ENCODE results near the gene WDR44.

WDR44 gene

DNA sequence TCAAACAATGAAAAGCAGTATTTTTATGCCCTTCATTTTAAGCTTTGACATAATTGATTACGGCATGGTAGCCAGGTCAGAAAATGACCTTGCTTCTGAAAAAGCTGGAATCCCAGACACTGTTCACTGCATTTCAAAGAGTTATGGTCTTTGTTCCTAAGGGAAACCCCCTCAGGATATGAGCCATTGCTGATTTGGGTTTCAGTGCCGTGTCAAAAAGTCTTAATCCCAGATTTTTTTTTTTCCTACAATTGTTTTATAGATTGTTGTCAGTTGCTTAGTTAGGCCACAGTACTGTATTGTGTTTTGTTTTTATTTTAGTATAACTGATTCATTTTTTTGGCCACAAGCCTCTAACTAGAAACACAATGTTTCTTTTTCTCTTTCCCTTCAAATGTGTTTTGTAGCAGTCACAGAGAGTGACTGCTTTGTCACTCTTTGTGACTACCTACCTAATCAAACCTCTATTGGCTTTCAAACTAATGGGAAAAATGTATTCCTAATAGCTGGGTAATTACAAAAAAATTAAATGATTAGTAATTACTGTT, 10.3 kb downstream of the WDR44 start:
- TF ChIP-seq, protein P1, sequence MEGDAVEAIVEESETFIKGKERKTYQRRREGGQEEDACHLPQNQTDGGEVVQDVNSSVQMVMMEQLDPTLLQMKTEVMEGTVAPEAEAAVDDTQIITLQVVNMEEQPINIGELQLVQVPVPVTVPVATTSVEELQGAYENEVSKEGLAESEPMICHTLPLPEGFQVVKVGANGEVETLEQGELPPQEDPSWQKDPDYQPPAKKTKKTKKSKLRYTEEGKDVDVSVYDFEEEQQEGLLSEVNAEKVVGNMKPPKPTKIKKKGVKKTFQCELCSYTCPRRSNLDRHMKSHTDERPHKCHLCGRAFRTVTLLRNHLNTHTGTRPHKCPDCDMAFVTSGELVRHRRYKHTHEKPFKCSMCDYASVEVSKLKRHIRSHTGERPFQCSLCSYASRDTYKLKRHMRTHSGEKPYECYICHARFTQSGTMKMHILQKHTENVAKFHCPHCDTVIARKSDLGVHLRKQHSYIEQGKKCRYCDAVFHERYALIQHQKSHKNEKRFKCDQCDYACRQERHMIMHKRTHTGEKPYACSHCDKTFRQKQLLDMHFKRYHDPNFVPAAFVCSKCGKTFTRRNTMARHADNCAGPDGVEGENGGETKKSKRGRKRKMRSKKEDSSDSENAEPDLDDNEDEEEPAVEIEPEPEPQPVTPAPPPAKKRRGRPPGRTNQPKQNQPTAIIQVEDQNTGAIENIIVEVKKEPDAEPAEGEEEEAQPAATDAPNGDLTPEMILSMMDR (IDR thresholded peaks at IDR 0.05; ENCODE audit: low read depth, low read length, missing control alignments), result no peak
- no peak for DNase-seq (ENCODE audit: extremely low read depth, low read depth)
- H3K4me3 ChIP-seq (replicated peaks; ENCODE audit: low read depth, low read length), result no peak overlapping the region

DNA sequence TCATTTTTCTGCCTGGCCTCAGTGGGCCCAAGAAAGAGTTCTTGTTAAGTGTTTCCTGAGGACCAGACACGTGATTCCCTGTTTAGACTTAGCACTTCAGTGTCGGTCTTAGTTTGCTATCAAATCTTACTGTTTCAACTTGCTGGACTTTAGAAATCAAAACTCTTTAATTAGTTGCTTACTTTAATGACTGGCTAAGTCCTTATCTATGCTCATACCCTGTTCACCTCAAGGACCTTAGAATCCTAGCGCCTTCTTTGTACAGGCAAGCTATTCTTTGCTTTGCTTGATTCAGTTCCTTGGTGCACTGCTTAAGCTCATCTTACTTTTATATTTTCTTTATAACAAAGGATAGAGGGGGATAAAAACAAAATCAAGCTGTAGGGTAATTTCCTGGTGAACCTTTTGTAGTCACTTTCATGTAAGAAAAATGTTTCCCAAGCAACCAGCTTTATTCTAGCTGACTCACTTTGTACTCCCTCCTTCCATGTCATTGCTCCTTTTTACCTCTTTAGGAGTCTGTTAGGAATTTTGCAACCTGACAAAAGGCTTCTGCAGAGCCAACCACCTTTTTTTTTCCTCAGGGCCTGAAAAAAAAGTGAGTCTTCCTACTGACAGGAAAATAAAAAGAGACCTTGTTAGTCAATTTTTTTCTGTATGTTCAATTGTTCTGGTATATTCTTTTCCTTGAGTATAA, 14.7 kb downstream of the WDR44 start:
- no peak for DNase-seq (ENCODE audit: extremely low read depth, low read depth)
- H3K4me3 ChIP-seq (replicated peaks; ENCODE audit: low read depth, low read length), result no peak overlapping the region
- TF ChIP-seq, protein P1 (IDR thresholded peaks at IDR 0.05; ENCODE audit: low read depth, low read length, missing control alignments), result no peak

DNA sequence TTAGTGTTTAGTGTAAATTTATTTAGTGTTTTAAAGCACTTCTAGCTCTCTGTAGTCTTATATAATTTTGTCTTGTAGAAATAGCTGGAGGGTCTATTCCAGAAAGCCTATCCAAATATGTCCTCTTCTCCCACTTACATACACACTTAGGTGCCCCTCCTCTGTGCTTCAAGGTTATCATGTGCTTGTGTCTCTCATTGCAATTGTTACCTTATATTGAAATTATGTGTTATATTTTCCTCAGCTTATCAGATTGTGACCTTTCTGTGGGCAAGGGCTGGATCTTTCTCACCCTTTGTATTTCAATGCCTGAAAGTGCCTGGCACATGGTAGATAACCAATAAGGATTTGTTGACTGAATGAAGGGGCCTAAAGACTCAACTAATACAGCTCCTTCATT, 18.4 kb downstream of the WDR44 start:
- H3K4me3 ChIP-seq (replicated peaks; ENCODE audit: low read depth, low read length), result no peak overlapping the region
- DNase-seq (ENCODE audit: extremely low read depth, low read depth), result no peak
- TF ChIP-seq, protein P1 (IDR thresholded peaks at IDR 0.05; ENCODE audit: low read depth, low read length, missing control alignments), result no peak

DNA sequence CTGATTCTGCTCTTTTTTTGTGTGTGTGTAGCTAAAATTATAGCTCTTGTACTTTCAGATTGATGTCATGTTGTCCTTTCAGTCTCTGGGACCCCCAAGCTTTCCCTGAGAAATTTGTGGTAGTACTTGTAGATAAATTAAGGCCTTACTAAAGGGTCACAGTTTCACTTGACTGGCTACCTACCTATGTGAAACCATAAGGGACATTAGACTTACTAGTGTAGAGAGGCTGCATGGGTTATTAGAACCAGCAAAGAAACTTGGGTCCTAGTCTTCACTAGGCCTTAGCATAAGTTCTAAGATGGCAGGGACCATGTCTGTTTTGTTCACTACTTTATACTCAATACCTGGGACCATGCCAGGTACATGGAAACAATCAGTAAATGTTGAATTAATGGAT, 21.4 kb downstream of the WDR44 start:
- H3K4me3 ChIP-seq (replicated peaks; ENCODE audit: low read depth, low read length), result no peak overlapping the region
- DNase-seq (ENCODE audit: extremely low read depth, low read depth), result no peak
- TF ChIP-seq, protein P1 (IDR thresholded peaks at IDR 0.05; ENCODE audit: low read depth, low read length, missing control alignments), result no peak

DNA sequence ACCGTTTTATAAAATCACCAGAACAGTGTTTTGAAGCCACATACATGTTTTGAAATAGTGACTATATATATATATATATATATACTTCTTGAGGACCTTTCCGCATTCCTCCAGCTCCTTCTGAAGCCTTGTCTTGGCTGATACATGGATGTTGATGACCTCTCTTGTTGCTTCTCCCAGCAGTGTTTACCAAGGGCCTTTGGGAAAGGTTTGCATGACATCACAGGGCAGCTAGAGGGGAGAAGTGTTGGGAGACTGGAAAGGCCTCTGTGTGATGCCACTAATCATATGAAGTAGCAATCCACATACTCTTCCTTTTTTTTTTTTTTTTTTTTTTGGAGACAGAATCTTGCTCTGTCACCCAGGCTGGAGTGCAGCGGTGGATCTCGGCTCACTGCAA, 22.5 kb downstream of the WDR44 start:
- no peak overlapping the region for H3K4me3 ChIP-seq (replicated peaks; ENCODE audit: low read depth, low read length)
- TF ChIP-seq, protein P1 (IDR thresholded peaks at IDR 0.05; ENCODE audit: low read depth, low read length, missing control alignments), result no peak

DNA sequence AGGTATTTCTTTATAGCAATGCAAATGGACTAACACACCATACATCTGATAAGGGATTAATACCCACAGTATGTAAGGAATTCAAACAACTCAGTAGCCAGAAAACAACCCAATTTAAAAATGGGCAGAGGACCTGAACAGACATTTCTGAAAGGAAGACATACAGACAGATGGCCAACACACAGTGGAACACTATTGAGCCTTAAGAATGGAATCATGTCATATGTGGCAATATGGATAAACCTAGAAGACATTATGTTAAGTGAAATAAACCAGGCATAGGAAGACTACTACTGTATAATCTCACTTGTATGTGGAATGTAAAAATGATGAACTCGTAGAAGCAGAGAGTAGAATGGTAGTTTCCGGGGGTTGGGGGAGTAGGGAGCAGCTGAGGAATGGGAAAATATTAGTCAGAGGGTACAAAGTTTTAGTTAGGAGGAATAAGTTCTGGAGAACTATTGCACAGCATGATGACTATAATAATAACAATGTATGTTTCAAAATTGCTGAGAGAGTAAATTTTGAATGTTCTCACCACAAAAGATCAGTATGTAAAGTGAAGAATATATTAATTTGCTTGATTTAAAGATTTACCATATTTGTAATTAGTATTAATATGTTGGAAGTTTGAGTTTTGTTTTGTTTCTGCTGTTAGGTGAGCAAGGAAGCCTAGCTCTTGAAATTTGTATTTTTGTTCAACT, 25.2 kb downstream of the WDR44 start:
- TF ChIP-seq, protein P1 (IDR thresholded peaks at IDR 0.05; ENCODE audit: low read depth, low read length, missing control alignments), result no peak
- DNase-seq (ENCODE audit: extremely low read depth, low read depth), result no peak
- no peak overlapping the region for H3K4me3 ChIP-seq (replicated peaks; ENCODE audit: low read depth, low read length)

More for the DNA sequence above, 22.5 kb downstream of the WDR44 start:
- no peak for DNase-seq (ENCODE audit: extremely low read depth, low read depth)

Measured in HFF-Myc (cell line).